Suprapubic skin (tissue), 4 donors: ENCODE data around the gene PVALB.

Experiments used
- CTCF ChIP-seq, 2 donors: fragments of 200-600 bp in 1 of 2; fragments of 450-650 bp in 1 of 2; sonication (generic) in 1 of 2; IDR thresholded peaks; one replicate each; pipeline ENCODE4 v1.5.1; 2016 to 2019; ENCODE audit warnings: antibody characterized with exemption in 2 of 2, mild to moderate bottlenecking in 1 of 2, moderate library complexity in 1 of 2
- EP300 ChIP-seq: sonication (generic); formaldehyde crosslinking; IDR thresholded peaks from one replicate; pipeline ENCODE4 v1.6.1; 2017; ENCODE audit warnings: antibody characterized with exemption
- POLR2A ChIP-seq, 2 donors: fragments of 450-650 bp; IDR thresholded peaks; one replicate each; pipeline ENCODE4 v1.6.1; 2017; ENCODE audit warnings: antibody characterized with exemption in 2 of 2, mild to moderate bottlenecking in 2 of 2, moderate library complexity in 2 of 2
- POLR2AphosphoS5 ChIP-seq, 3 donors: sonication (generic); formaldehyde crosslinking; IDR thresholded peaks; one replicate each; pipeline ENCODE4 v1.6.1; 2017; ENCODE audit warnings: antibody characterized with exemption in 3 of 3

GRCh38 chr22:36753120-36753802, 63.6 kb downstream of the PVALB start:
- TF ChIP-seq CTCF (IDR thresholded peaks at IDR 0.05) (no peak), EP300 (no peak), POLR2A (IDR thresholded peaks at IDR 0.05) (no peak), POLR2AphosphoS5 (IDR thresholded peaks at IDR 0.05) (no peak)
